Measurements from ENCODE around the gene CDKN1A.

Gene CDKN1A

DNA sequence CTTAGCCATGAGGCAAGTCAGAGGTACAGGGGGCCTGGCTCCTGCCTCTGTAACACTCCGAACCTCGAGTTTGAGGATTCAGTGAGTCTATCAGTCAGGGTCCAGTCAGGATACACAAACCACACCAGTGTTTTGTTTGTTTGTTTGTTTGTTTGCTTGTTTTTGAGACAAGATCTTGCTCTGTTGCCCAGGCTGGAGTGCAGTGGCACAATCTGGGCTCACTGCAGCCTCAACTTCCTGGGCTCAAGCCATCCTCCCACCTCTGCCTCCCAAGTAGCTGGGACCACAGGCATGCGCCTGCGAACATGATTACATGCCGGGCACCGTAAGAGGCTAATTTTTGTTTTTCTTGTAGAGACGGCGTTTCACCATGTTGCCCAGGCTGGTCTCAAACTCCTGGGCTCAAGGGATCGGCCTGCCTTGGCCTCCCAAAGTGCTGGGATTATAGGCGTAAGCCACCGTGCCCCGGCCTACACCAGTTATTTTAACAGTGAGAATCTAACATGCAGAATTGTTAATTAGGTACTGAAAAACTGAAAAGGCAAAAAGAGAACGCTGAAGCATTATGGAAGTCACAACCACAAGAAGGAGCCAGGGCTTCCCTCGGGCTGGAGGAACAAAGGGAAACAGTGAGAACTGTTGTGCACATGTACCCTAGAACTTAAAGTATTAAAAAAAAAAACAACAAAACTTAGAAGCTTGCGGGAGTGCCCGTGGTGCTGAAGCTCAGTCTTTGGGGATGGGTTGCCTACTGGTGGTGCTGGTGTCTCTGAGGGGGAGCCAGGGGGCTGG lies 44.0 kb upstream of the CDKN1A start:
- H3K27ac ChIP-seq, result no peak overlapping the region
- no peaks in the 10 kb centered on the region for H3K9me3 ChIP-seq (ENCODE audit: severe bottlenecking)
- TF ChIP-seq, protein P1, sequence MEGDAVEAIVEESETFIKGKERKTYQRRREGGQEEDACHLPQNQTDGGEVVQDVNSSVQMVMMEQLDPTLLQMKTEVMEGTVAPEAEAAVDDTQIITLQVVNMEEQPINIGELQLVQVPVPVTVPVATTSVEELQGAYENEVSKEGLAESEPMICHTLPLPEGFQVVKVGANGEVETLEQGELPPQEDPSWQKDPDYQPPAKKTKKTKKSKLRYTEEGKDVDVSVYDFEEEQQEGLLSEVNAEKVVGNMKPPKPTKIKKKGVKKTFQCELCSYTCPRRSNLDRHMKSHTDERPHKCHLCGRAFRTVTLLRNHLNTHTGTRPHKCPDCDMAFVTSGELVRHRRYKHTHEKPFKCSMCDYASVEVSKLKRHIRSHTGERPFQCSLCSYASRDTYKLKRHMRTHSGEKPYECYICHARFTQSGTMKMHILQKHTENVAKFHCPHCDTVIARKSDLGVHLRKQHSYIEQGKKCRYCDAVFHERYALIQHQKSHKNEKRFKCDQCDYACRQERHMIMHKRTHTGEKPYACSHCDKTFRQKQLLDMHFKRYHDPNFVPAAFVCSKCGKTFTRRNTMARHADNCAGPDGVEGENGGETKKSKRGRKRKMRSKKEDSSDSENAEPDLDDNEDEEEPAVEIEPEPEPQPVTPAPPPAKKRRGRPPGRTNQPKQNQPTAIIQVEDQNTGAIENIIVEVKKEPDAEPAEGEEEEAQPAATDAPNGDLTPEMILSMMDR (IDR thresholded peaks at IDR 0.05; ENCODE audit: low read depth, low read length), result no peak

DNA sequence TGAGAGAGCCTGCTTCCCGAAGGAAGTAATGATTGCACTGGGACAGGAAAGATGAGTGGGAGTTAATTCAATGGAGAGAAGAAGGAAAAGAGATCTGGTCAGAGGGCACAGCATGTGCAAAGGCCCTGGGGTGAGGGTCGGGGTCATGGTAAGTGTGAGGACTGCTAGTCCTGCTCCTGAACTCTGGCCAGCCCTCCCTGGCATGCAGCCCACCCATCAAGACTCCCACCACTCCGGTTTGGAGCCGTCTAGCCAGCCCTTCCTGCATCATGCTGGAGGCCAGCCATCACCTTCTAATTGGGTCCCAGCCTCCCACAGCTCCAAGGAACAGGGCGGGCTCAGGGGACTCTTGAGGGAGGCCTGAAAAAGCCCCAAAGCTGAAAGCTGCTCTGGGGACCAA lies 42.2 kb upstream of the CDKN1A start:
- no peak overlapping the region for H3K27ac ChIP-seq
- no peak overlapping the region for H3K4me3 ChIP-seq (ENCODE audit: low read depth, low read length)
- no peaks in the 10 kb centered on the region for H3K27me3 ChIP-seq (ENCODE audit: insufficient read depth, low read depth, severe bottlenecking)
- H3K36me3 ChIP-seq, result no peaks in the 10 kb centered on the region
- no peak for DNase-seq
- TF ChIP-seq, protein P1 (IDR thresholded peaks at IDR 0.05; ENCODE audit: low read depth, low read length), result no peak
- H3K9me3 ChIP-seq (ENCODE audit: severe bottlenecking), result no peaks in the 10 kb centered on the region

More for the DNA sequence above, 44.0 kb upstream of the CDKN1A start:
- Histone ChIP-seq H3K36me3 (no peaks in the 10 kb centered on the region), H3K27me3 (ENCODE audit: insufficient read depth, low read depth, severe bottlenecking) (no peaks in the 10 kb centered on the region), H3K4me3 (ENCODE audit: low read depth, low read length) (no peak overlapping the region)
- DNase-seq, result no peak

DNA sequence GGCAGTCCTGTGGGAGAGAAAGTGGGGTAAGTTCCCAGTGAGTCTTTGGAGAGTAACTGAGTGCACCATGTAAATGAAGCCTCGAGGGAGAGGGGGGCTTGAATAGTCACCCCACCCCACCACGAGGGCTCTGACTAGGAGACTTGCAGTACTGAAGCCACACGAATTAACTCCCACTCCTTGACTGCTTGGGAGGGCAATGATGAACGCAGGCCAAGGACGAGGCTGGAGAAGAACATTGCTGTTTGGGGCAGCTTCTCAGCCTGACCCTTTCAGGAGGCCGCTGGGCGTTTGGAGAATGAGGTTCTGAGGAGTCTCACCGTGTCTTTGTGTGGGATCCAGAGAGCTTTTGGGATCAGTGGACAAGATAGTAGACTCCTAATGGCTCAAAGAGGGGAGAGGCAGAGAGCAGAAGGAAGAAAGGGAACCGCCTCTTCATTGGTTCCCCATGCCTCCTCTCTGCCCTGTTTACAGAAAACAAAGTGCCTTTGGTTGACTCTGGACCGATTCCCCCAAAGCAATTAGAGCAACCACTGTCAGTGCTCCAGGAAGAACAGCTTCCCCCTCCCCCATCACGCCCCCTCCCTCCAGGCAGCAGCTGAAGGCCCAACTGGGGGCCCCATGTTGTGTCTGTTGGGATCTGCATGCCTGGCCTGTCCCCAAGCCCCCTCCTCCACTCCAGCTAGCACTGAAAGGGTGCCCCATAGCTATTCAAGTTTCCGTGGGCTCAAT lies 41.7 kb upstream of the CDKN1A start:
- no peak for DNase-seq
- Histone ChIP-seq H3K27me3 (ENCODE audit: insufficient read depth, low read depth, severe bottlenecking) (no peaks in the 10 kb centered on the region), H3K36me3 (no peaks in the 10 kb centered on the region), H3K27ac (no peak overlapping the region), H3K4me3 (ENCODE audit: low read depth, low read length) (no peak overlapping the region), H3K9me3 (ENCODE audit: severe bottlenecking) (no peaks in the 10 kb centered on the region)
- TF ChIP-seq, protein P1 (IDR thresholded peaks at IDR 0.05; ENCODE audit: low read depth, low read length), result no peak

DNA sequence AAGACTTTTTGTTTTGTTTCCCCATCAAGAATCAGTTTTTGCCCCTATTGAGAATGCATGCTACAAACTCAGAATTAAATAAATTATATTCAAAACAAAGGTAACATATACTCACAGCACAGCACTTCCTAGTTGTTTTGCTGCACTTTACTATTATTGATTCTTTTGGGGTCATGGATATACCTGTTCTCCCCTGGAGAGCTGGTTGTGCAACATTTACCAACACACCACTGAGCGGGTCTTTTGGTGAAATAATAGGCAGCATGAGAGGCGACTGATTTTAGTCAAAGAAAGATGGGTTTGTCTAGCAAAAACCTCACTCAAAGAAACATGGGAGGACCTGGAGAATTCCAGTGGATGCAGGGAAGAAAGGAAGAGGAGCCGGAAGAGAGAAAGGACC lies 39.9 kb upstream of the CDKN1A start:
- H3K36me3 ChIP-seq, result no peaks in the 10 kb centered on the region
- no peaks in the 10 kb centered on the region for H3K27me3 ChIP-seq (ENCODE audit: insufficient read depth, low read depth, severe bottlenecking)
- no peak overlapping the region for H3K4me3 ChIP-seq (ENCODE audit: low read depth, low read length)
- no peaks in the 10 kb centered on the region for H3K9me3 ChIP-seq (ENCODE audit: severe bottlenecking)
- H3K27ac ChIP-seq, result no peak overlapping the region
- TF ChIP-seq, protein P1 (IDR thresholded peaks at IDR 0.05; ENCODE audit: low read depth, low read length), result no peak
- DNase-seq, result no peak

DNA sequence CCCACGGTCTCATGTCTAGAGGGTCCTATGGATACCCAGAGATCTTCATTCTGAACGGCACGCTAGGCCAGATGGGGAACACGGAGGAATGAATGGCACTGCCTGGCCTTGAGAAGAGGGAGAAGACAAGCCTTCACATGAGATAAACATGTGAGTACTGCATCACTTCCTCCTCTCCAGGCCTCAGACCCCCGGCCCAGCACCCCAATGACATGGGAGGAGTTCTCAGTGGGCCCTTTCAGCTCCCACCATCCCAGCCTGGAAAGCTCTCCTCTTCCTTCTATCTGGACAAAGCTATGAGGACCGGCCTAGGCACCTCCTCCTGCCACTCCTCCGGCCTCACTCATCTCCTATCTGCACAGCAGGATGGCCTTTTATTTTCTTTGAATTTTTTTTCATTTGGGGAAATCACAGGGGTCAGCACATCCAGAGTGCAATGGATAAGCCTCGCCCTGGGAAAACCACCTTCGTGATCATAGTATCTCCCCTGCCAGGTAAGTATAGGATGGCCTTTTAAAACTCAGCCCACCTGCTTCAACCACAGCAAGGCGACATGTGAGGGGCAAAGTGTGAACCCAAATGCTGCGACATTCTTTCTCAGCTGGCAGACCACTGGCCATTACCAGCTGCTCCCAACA lies 39.2 kb upstream of the CDKN1A start:
- Histone ChIP-seq H3K27me3 (ENCODE audit: insufficient read depth, low read depth, severe bottlenecking) (no peaks in the 10 kb centered on the region), H3K27ac (no peak overlapping the region), H3K9me3 (ENCODE audit: severe bottlenecking) (no peaks in the 10 kb centered on the region), H3K4me3 (ENCODE audit: low read depth, low read length) (no peak overlapping the region), H3K36me3 (no peaks in the 10 kb centered on the region)
- DNase-seq, result no peak
- TF ChIP-seq, protein P1 (IDR thresholded peaks at IDR 0.05; ENCODE audit: low read depth, low read length), result no peak

All from WERI-Rb-1 (cell line).